Frontal cortex (tissue), 4 donors: ENCODE results near the gene RFXAP. TPM values are rescaled to one million over a fixed set of nuclear protein-coding genes. Genes with fewer than 3 reads are reported as not detected.
A peak's percentile ranks its signal among the peaks of the same experiment; 100 is the strongest.

Experiments
- DNase-seq, 2 donors: peaks; one replicate each; pipeline ENCODE4 v3.0.0; 2012; ENCODE audit warnings: low spot score in 2 of 2
- FAIRE-seq: peaks from 2 replicates; lab custom pipeline; 2012; peaks lifted over from hg19 to GRCh38; lab: Jason Lieb, UNC
- total RNA-seq: library from RNA; depleted of rRNA; stranded (reverse); fragments of >200 nt; gene quantifications from one replicate; pipeline ENCODE4 v1.2.3, GENCODE V29; 2014
- donor health status: control.
- donor health status: control.
- donor health status: control.

Gene RFXAP
- total RNA-seq, 1 donor from 2014 or later, result 5.3 TPM

DNA sequence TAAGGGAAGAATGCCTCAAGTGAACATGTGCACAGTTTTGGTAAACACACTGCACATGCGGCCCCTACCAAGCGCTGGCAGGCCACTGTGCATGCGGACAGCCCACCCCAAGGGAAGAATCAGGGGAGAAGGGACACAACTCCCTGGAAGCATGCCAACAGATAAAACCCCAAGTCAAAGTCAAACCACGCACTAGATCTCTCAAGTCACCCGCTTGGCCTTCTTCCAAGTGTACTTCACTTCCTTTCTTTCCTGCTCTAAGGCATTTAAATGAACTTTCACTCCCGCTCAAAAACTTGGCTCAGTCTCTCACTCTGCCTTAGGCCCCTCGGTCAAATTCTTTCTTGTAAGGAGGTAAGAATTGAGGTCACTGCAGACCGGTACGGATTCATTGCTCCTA lies 4.6 kb upstream of the RFXAP start:
- DNase-seq (no peak), FAIRE-seq (no peak)

GRCh38 chr13:36815062-36815461 lies 4.0 kb upstream of the RFXAP start:
- no peak for DNase-seq
- no peak for FAIRE-seq

DNA sequence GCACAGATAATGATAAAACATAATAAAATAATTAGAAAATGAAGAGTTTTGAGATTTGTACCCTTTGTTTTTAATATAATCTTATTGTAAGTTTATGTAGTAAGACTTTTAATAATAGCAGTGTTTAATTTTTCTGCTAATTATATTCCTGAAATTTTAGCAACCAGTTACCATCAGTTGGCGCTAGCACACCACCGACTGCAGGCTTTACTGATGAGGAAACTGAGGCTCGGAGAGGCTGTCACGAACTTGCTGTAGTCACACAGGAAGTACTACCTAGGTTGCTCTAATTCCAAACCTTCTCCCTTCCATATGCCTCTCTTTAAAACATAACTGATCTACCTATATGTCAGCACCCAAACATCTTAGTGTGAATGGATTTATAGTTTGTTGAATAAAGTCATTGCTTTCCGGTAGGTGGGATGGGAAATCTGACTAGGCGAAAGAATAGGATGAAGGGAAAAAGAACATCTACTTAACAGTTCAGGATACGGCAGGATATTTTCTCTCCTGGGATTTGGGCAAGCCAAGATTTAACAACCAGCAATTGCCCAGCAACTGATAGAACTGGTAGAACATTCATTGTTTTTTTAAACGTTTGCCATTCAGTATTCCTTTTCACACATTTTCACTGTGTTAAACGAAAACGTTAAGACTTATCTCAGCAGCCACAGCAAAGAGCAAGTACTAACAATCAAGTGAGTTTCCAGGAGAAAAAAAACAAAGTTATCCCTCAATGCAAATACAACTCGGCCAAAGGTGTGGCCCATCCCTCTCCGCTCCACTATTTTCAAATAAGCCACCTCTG lies 822 bp upstream of the RFXAP start:
- no peak for FAIRE-seq
- no peak for DNase-seq

DNA sequence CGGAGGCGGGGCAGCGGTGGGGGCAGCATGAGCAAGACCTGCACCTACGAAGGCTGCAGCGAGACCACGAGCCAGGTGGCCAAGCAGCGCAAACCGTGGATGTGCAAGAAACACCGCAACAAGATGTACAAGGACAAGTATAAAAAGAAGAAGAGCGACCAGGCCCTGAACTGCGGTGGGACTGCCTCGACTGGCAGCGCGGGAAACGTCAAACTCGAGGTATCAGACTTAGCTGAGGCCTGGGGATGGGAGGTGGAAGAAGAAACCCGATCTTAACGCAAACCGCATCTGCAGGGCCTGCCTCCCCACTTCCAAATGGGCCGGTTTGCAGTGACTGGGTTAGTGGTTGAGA lies 693 bp downstream of the RFXAP start:
- DNase-seq, result peak; percentile 15 to 33
- no peak for FAIRE-seq

- no peak for FAIRE-seq
Observed at GRCh38 chr13:36820222-36820621, 1.2 kb downstream of the RFXAP start.

DNA sequence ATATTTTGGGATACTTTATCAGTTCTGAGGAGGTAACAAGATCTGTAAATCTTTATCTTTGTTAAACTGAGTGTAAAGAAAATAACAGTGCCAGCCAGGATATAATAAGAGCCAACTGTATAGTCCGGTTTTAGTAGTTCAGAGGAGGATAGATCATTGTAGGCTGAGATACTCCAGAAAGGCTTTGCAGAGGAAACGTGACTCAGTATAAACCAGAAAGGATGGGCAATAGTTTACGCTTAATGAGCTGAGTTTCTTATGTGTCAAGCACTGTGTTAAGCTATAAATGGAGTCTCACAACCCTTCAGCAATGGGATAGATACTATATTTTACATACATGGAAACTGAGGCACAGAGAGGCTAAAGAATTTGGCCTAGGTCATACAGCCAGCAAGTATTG lies 3.8 kb downstream of the RFXAP start:
- FAIRE-seq (no peak), DNase-seq (no peak)

More at GRCh38 chr13:36820222-36820621, 1.2 kb downstream of the RFXAP start:
- DNase-seq, result peak in 1 of 2 donors; percentile 9

GRCh38 chr13:36829753-36830152 lies 10.7 kb downstream of the RFXAP start:
- DNase-seq, result no peak
- no peak for FAIRE-seq

DNA sequence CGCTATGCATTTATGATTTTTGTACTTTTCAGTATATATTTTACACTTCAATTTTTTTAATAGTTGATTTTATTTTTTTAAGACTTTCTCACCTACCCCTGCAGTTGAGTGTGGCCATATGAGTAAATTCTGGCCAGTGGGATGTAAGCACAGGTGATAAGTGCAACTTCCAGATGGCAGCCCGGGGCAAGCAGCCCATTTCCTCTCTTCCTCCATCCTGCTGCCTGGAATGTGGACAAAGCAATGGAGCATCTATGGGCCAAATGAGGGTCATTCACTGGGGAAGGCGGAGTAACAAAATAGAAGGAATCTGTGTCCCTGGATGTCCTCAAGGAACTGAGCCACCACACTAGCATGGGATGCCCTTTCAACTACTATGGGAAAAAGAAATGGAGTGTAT lies 12.3 kb downstream of the RFXAP start:
- FAIRE-seq, result no peak
- no peak for DNase-seq

DNA sequence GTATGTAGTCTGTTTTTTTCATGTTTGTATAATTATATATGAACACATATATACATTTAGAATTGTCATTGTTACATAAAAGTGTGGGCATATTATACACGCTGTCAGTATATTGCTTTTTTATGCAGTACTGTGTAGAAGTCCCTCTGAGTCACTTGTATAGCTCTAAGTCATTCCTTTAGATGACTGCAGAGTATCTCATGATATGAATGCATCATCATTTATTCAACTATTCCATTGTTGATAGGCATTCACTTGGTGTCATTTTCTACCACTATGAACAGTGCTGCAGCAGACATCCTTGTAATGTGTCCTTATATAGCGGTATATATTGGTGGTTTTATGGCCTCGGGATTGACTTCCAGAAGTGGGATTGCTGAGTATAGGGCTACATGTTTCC lies 15.3 kb downstream of the RFXAP start:
- FAIRE-seq, result no peak

GRCh38 chr13:36837354-36838092 lies 18.5 kb downstream of the RFXAP start:
- FAIRE-seq, result no peak
- no peak for DNase-seq

More for the DNA sequence above, 15.3 kb downstream of the RFXAP start:
- no peak for DNase-seq

DNA sequence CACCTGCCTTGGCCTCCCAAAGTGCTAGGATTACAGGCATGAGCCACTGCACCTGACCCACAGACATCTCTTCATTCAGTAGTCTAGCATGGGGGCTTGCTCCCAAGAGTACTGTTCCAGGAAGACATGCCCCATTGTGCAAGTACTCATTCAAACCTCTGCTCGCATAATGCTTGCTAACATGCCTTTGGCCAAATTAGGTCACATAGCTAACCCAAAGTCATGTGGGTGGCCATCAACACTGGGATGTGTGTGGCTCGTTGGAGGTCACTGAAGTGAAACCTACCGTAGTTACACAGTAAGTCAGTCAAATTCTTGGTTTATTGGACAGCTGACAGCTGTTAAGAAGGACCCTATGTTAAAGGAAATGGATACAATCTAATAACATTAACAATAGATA lies 20.3 kb downstream of the RFXAP start:
- FAIRE-seq (no peak), DNase-seq (no peak)

- FAIRE-seq (no peak), DNase-seq (no peak)
Observed at GRCh38 chr13:36839981-36840380, 21.0 kb downstream of the RFXAP start.

DNA sequence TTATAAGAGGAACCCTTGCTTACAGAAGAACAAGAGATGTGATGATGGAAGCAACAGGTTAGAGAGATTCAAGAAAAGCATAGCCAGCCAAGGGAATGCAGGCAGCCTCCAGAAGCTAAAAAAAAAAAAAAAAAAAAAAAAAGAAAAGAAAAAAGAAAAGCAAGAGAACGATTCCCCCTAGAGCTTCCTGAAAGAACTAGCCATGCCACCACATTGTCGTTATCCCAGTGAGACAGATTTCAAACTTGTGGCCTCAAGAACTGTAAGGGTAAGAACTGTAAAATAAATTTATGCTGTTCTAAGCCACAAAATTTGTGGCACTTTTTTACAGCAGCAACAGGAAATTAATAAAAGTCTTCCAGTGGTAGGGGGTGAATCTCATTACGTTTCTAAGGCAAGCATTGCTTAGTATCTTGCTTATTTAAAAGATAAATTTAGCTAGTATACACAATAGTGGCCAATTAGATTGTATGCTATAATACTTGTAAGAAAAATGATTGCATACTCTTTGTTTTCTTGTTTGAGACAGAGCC lies 21.8 kb downstream of the RFXAP start:
- DNase-seq (no peak), FAIRE-seq (no peak)

- FAIRE-seq, result no peak
- DNase-seq, result no peak
Observed at GRCh38 chr13:36841391-36841790, 22.4 kb downstream of the RFXAP start.

DNA sequence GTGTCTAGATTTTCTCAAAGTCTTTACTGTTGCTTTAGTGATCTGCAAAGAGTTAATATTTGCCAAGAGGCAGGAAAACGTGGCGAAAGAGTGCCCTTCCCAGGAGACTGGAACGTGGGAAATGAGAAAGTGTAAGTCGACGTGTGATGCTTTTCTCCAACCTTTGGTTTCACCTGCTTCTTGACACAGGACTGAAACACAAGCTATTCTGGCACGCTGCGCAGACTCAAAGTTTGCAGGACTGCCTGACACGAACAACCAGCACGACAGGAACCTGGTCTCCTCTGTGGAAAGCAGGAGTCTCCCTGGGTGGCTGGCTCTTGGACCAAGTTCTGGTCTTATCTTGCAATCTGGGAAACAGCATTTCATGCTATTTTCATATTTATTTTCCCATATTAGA lies 28.6 kb downstream of the RFXAP start:
- DNase-seq, result no peak
- FAIRE-seq, result no peak

DNA sequence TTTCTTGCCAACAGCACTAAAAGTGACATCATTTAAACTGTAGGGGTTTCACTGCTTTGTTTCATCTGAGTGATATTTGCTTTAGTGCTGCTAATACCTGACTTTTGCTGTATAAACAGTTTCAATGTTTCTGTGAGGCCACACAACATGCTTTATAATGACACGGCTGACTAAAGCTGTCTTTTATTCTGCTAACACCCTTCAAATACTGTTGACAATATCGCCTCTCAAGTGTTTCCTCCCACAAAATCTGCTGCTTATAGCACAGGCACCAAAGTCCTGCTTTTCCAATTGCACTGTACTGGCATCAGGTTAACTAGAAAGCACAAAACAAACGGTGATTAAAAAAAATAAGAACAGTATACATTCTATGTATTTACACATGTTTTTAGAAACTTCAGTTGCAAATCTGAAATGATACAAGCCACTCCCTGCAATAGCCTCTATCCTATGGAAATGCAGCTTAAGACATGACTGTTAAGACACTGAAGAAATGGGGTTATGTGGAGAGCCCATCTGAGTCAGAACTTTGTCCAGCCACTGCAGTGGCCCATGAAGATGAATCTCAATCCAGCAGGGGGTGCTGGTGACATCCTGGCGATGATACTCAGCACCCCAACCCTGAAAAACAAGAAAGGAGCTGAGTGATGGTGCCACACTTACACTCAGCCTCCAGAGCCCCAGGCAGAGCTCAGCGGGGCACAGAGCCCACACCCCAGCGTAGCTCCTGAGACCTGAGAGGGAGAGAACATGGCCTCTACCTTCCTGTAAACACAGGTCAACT lies 29.4 kb downstream of the RFXAP start:
- FAIRE-seq, result no peak
- no peak for DNase-seq

DNA sequence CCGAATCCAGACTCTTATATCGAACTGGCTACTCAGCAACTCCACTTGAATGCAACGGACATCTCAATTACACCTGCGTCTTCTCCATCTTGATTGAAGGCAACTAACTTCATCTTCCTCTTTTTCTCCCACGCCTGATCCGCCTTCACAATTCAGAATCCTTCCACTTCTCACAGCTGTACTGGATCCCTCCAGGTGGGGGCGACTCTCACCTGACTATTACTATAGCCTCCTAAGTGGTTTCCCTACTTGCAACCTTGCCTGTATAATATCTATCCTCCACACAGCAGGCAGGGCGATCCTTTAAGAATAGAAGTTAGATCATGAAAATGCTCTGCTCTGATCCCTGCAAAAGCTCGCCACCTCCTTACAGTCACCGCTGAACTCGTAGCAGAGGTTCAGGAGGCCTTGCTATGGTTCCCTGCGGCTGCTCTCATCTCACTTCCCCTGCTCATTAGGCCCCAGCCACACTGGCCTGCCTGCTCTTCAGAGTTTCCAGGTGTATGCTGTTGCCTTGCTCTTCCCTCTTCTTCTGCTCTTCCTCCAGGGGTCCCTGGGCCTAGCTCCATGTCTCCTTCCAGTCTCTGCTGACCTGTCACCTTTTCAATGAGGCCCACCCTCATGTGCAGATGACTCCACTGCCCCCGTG lies 31.9 kb downstream of the RFXAP start:
- DNase-seq (no peak), FAIRE-seq (no peak)

- DNase-seq (no peak), FAIRE-seq (no peak)
Observed at GRCh38 chr13:36857253-36857652, 38.2 kb downstream of the RFXAP start.

DNA sequence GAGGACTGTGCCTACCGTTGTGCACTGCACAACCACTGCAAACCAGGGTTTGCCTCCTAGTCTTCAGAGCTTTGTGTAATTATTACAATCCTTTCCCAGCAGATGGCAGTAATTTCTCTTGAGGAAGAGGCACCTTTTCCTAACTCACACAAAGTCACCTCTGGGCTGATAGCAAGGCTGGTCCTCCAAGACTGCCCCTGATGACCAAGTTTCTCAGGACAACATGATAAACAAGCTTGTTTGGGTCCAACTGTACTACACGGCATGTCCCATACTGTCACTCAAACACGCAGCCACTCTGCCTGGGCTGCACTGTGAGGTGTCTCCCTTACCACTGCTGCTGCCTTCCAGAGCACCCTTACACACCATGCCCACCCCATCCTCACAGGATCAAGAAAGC lies 39.3 kb downstream of the RFXAP start:
- FAIRE-seq, result no peak
- peak in 1 of 2 donors; percentile 27 for DNase-seq

DNA sequence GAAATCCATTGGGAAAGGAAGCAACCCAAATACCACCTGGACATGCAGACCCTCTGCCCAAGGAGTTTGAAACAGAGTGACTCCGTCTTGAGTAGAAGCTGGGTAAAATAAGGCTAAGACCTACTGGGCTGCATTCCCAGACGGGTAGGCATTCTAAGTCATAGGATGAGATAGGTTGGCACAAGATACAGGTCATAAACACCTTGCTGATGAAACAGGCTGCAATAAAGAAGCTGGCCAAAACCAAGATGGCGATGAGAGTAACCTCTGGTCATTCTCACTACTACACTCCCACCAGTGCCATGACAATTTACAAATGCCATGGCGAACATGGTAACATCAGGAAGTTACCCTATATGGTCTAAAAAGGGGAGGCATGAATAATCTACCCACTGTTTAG lies 40.2 kb downstream of the RFXAP start:
- FAIRE-seq (no peak), DNase-seq (no peak)
